Esophagus squamous epithelium (tissue), 4 donors: ENCODE results near the gene CRB1.

Experiments used
- POLR2A ChIP-seq, 4 donors: fragments of 450-650 bp; IDR thresholded peaks; one replicate each; pipeline ENCODE4 v1.6.1; 2017; ENCODE audit warnings: antibody characterized with exemption in 4 of 4, mild to moderate bottlenecking in 4 of 4, moderate library complexity in 3 of 4
- TF ChIP-seq, protein P1 (sequence below), 6 experiments: fragments of 450-650 bp in 4 of 6; fragments of 200-600 bp in 2 of 6; sonication (generic) in 2 of 6; IDR thresholded peaks; one replicate each; pipeline ENCODE4 v1.5.1; 2016 to 2019; ENCODE audit warnings: antibody characterized with exemption in 6 of 6, mild to moderate bottlenecking in 4 of 6, moderate library complexity in 4 of 6

DNA sequence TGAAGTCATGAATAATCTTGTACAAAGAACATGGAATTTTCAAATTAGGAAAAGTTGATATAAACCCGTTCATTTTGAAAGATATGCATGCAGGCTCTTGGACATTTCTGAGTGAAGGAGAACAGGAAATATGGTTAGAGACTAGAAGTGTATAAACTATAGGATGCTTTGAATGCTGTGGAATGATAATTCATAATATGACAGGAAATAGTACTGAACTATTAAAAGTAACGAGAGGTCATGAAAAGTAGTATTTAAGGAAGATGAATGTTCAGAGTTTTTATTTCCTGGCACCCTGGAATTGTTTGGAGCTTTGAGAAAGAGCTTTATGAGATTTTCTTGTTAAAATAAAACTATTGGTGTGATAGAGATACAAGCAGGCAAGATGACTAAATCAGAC, 18.7 kb upstream of the CRB1 start:
- TF ChIP-seq, protein P1, sequence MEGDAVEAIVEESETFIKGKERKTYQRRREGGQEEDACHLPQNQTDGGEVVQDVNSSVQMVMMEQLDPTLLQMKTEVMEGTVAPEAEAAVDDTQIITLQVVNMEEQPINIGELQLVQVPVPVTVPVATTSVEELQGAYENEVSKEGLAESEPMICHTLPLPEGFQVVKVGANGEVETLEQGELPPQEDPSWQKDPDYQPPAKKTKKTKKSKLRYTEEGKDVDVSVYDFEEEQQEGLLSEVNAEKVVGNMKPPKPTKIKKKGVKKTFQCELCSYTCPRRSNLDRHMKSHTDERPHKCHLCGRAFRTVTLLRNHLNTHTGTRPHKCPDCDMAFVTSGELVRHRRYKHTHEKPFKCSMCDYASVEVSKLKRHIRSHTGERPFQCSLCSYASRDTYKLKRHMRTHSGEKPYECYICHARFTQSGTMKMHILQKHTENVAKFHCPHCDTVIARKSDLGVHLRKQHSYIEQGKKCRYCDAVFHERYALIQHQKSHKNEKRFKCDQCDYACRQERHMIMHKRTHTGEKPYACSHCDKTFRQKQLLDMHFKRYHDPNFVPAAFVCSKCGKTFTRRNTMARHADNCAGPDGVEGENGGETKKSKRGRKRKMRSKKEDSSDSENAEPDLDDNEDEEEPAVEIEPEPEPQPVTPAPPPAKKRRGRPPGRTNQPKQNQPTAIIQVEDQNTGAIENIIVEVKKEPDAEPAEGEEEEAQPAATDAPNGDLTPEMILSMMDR (IDR thresholded peaks at IDR 0.05), result no peak
- no peak for TF ChIP-seq POLR2A (IDR thresholded peaks at IDR 0.05)
